ENCODE data around the gene RBMS1.

GRCh38 chr2:160332318-160332717 is 161.3 kb downstream of the RBMS1 start:
- TF ChIP-seq, protein P1, sequence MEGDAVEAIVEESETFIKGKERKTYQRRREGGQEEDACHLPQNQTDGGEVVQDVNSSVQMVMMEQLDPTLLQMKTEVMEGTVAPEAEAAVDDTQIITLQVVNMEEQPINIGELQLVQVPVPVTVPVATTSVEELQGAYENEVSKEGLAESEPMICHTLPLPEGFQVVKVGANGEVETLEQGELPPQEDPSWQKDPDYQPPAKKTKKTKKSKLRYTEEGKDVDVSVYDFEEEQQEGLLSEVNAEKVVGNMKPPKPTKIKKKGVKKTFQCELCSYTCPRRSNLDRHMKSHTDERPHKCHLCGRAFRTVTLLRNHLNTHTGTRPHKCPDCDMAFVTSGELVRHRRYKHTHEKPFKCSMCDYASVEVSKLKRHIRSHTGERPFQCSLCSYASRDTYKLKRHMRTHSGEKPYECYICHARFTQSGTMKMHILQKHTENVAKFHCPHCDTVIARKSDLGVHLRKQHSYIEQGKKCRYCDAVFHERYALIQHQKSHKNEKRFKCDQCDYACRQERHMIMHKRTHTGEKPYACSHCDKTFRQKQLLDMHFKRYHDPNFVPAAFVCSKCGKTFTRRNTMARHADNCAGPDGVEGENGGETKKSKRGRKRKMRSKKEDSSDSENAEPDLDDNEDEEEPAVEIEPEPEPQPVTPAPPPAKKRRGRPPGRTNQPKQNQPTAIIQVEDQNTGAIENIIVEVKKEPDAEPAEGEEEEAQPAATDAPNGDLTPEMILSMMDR (IDR thresholded peaks at IDR 0.05), result no peak
- TF ChIP-seq POLR2A (IDR thresholded peaks at IDR 0.05), result no peak
